Measurements from ENCODE around the gene TNS3.

TNS3 gene

DNA sequence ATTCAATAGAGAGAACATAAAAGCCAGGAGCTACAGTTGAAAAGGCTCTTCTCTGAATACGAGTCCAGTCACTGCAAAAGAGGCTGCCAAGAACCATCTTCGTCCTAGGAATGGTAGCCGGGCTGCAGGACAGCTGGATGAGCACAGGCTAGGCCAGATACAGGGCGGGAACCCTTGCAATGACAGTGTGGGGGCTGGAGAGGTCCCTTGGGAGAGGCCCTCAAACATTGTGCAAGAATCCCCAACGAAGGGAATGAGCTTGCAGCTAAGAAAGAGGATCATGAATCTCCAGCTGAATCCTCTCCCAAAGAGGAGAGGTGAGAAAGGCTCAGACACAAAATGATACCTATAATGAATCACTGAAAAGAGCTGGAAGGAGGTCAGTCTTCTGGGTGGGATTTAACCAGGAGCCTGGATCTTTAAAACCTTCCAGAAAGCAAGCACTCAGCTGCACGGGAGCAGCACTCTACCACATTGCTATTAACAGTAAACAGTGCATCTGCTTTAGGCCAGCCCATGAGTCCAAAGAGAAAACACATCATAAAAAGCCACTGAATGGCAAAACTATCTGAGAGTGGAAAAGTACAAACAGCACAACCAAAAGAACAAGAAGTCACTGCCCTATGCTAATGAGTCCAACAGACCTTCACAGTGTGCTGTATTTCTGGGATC, 287.9 kb downstream of the TNS3 start:
- H3K4me3 ChIP-seq, result peak overlapping the region in 2 of 10 experiments; percentile 1 to 28; a peak in 2 of 20 replicates

DNA sequence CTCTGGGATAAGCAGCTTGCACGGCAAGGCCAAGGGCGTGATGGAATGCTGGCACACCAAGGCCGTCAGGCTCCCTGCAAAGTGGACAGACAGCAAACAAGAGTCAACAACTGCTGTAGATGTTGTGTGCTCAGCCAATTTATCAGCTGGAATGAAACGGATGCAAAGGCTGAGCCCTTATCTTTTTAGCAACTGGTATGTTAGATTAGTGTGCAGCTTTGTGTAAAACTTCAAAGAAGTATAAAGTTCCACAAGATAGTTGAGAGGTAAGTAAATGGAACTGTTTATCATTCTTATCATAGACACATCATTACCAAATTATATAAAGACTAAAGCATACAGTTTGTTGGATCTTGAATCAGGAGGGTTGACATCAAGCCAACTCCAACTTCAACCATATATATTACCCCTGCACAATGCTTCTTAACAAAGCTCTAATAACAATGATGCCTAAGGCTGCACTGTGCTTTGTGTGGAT, 289.0 kb downstream of the TNS3 start:
- H3K9ac ChIP-seq, result peak overlapping the region; percentile 23 to 79 (median 72); a peak in 18 of 22 replicates
- peaks cover 0 to 100% (median 0%) of the 10 kb centered on the region in 11 experiments; a peak in 4 of 22 replicates for H4K20me1 ChIP-seq
- no peaks in the 10 kb centered on the region for H3K27me3 ChIP-seq
- H3K4me3 ChIP-seq, result peak overlapping the region in 2 of 10 experiments; percentile 14 to 19; a peak in 3 of 20 replicates
- H3K9me3 ChIP-seq (replicated peaks in 1 of 11), result peaks cover 0 to 8% (median 0%) of the 10 kb centered on the region in 11 experiments; a peak in 2 of 22 replicates
- peaks cover 29 to 100% (median 64%) of the 10 kb centered on the region in 11 experiments; a peak in 21 of 22 replicates for H3K36me3 ChIP-seq
- H3K4me2 ChIP-seq, result peak overlapping the region; percentile 59 to 90 (median 74)
- no peak for TF ChIP-seq Cebpa-rat (IDR thresholded peaks at IDR 0.05)
- peak overlapping the region in 10 of 11 experiments; percentile 63 to 94 (median 88); a peak in 20 of 22 replicates for H3K27ac ChIP-seq
- peaks cover 38 to 90% (median 68%) of the 10 kb centered on the region in 10 experiments for H3K4me1 ChIP-seq

More for the DNA sequence above, 287.9 kb downstream of the TNS3 start:
- Histone ChIP-seq H4K20me1 (peaks cover 0 to 100% (median 0%) of the 10 kb centered on the region in 11 experiments; a peak in 5 of 22 replicates), H3K4me2 (peak overlapping the region; percentile 43 to 90 (median 74)), H3K4me1 (peaks cover 47 to 84% (median 74%) of the 10 kb centered on the region in 10 experiments), H3K27me3 (no peaks in the 10 kb centered on the region), H3K36me3 (peaks cover 24 to 100% (median 66%) of the 10 kb centered on the region in 11 experiments; a peak in 21 of 22 replicates), H3K27ac (peak overlapping the region in 10 of 11 experiments; percentile 48 to 94 (median 88); a peak in 20 of 22 replicates), H3K9ac (peak overlapping the region in 9 of 11 experiments; percentile 2 to 61 (median 42); a peak in 11 of 22 replicates), H3K9me3 (replicated peaks in 1 of 11) (peaks cover 0 to 8% (median 0%) of the 10 kb centered on the region in 11 experiments; a peak in 2 of 22 replicates)
- peak in 8 of 11 experiments; percentile 10 to 56 (median 42); a peak in 5 of 22 replicates for TF ChIP-seq Cebpa-rat (IDR thresholded peaks at IDR 0.05)

DNA sequence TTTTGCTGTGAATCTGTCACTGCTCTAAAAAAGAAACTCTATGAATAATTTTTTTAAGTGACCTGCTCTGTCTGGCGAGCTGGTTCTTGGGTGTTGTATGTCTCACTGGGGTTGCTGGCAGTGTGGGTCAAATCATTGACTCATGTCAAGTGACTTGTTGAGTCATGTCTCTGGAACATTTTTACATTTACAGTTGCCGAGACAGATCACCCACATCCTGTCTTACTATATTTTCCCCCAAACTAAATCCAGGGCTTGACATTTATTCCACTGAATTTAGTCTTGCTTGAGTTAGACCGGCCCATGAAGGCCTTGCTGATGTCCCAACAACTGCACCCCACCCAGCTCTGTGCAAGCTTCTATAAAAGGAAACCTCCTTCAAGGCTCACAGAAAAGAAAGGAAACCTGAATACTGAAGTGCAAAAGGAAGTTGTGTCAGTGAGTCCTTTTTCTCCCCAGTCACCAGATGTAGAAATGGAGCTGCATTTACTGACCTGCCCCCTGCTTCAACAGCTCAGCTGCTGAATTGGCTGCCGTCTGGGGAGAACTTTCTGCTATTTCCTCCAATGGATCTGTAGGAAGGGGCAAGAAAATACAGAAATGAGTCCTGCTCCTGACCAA, 290.3 kb downstream of the TNS3 start:
- H3K4me3 ChIP-seq, result peak overlapping the region in 2 of 10 experiments; percentile 5 to 6; a peak in 2 of 20 replicates
- peaks cover 0 to 100% (median 0%) of the 10 kb centered on the region in 11 experiments; a peak in 4 of 22 replicates for H4K20me1 ChIP-seq
- peaks cover 38 to 83% (median 64%) of the 10 kb centered on the region in 10 experiments for H3K4me1 ChIP-seq
- H3K9ac ChIP-seq, result peak overlapping the region in 10 of 11 experiments; percentile 45 to 79 (median 73); a peak in 20 of 22 replicates
- H3K27me3 ChIP-seq, result no peaks in the 10 kb centered on the region
- TF ChIP-seq Cebpa-rat (IDR thresholded peaks at IDR 0.05), result peak in 9 of 11 experiments; percentile 83 to 95 (median 92); a peak in 17 of 22 replicates
- peaks cover 26 to 100% (median 65%) of the 10 kb centered on the region in 11 experiments; a peak in 21 of 22 replicates for H3K36me3 ChIP-seq
- H3K9me3 ChIP-seq (replicated peaks in 1 of 11), result peaks cover 0 to 8% (median 0%) of the 10 kb centered on the region in 11 experiments; a peak in 5 of 22 replicates
- peak overlapping the region; percentile 59 to 90 (median 74) for H3K4me2 ChIP-seq
- H3K27ac ChIP-seq, result peak overlapping the region; percentile 33 to 94 (median 88); a peak in 21 of 22 replicates

DNA sequence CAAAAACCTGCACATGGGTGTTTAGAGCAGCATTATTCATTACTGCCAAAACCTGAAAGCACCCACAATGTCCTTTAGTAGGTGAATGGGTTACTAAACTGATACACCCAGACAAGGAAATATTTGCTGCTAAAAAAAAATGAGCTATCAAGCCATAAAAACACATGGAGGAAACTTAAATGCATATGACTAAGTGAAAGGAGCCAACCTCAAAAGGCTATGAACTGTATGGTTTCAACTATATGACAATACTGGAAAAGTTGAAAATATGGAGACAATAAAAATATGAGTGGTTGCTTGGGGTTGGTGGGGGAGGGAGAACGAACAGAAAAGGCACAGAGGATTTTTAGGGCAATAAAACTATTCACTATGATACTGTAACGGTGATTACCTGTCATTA, 291.0 kb downstream of the TNS3 start:
- no peak for TF ChIP-seq Cebpa-rat (IDR thresholded peaks at IDR 0.05)
- Histone ChIP-seq H3K27ac (peak overlapping the region in 10 of 11 experiments; percentile 63 to 94 (median 88); a peak in 20 of 22 replicates), H4K20me1 (peaks cover 0 to 100% (median 0%) of the 10 kb centered on the region in 11 experiments; a peak in 4 of 22 replicates), H3K9ac (peak overlapping the region in 10 of 11 experiments; percentile 45 to 79 (median 73); a peak in 18 of 22 replicates), H3K9me3 (replicated peaks in 1 of 11) (peaks cover 0 to 15% (median 7%) of the 10 kb centered on the region in 11 experiments; a peak in 16 of 22 replicates), H3K4me3 (peak overlapping the region in 2 of 10 experiments; percentile 6 to 12; a peak in 1 of 20 replicates), H3K4me2 (peak overlapping the region; percentile 59 to 90 (median 74)), H3K4me1 (peaks cover 38 to 79% (median 61%) of the 10 kb centered on the region in 10 experiments), H3K27me3 (no peaks in the 10 kb centered on the region), H3K36me3 (peaks cover 31 to 100% (median 65%) of the 10 kb centered on the region in 11 experiments; a peak in 21 of 22 replicates)

DNA sequence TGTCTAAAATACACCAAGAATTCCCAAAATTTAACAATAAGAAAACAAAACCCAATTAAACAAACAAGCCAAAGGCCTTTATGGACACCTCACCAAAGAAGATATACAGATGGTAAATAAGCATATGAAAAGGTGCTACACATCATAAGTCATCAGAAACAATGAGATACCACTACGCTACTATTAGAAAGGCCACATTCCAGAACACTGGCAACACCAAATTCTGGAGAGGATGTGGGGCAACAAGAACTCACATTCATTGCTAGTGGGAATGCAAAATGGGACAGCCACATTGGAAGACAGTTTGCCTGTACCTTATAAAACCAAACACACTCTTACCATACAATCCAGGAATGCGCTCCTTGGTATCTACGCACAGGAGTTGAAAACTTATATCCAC, 291.4 kb downstream of the TNS3 start:
- Histone ChIP-seq H3K9ac (peak overlapping the region in 9 of 11 experiments; percentile 65 to 79 (median 74); a peak in 14 of 22 replicates), H3K27ac (peak overlapping the region in 10 of 11 experiments; percentile 63 to 94 (median 88); a peak in 20 of 22 replicates), H3K36me3 (peaks cover 35 to 100% (median 65%) of the 10 kb centered on the region in 11 experiments), H3K27me3 (no peaks in the 10 kb centered on the region), H3K4me1 (peaks cover 38 to 75% (median 59%) of the 10 kb centered on the region in 10 experiments), H3K4me3 (0 out of 20 replicates have a peak overlapping the region, but pooled peaks of 1 of the 10 experiments have one; percentile 12), H3K9me3 (replicated peaks in 1 of 11) (peaks cover 4 to 17% (median 10%) of the 10 kb centered on the region in 11 experiments; a peak in 18 of 22 replicates), H4K20me1 (peaks cover 0 to 100% (median 0%) of the 10 kb centered on the region in 11 experiments; a peak in 4 of 22 replicates), H3K4me2 (peak overlapping the region; percentile 59 to 90 (median 74); a peak in 21 of 22 replicates)
- TF ChIP-seq Cebpa-rat (IDR thresholded peaks at IDR 0.05), result no peak

DNA sequence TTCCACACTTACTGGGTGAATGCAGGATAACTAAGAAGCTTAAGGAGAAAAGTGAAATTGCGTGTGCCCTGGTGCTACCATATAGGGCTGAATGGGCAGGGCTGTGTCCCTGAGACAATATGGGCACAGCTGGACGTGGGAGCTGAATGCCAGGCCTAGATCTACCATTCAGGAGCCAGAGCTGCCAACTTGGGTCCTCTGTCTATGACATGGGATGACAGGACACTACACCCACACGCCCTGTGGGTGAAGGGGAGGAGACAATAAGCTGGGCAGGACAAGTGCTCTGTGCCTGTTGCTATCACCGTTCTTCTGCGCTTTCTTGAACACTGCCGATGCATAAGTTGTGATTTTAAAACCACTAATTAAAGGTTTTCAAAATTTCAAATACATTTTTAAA, 293.9 kb downstream of the TNS3 start:
- no peak for TF ChIP-seq Cebpa-rat (IDR thresholded peaks at IDR 0.05)
- no peaks in the 10 kb centered on the region for H3K27me3 ChIP-seq
- peaks cover 8 to 31% (median 18%) of the 10 kb centered on the region in 11 experiments; a peak in 18 of 22 replicates for H3K9me3 ChIP-seq (replicated peaks in 1 of 11)
- H3K36me3 ChIP-seq, result peaks cover 51 to 100% (median 71%) of the 10 kb centered on the region in 11 experiments
- H3K4me2 ChIP-seq, result peak overlapping the region in 2 of 11 experiments; percentile 2 to 90; a peak in 2 of 22 replicates
- no peak overlapping the region for H3K9ac ChIP-seq
- H4K20me1 ChIP-seq, result peaks cover 0 to 100% (median 0%) of the 10 kb centered on the region in 11 experiments; a peak in 3 of 22 replicates
- peak overlapping the region in 6 of 11 experiments; percentile 15 to 45 (median 32); a peak in 8 of 22 replicates for H3K27ac ChIP-seq
- H3K4me3 ChIP-seq, result no peak overlapping the region
- H3K4me1 ChIP-seq, result peaks cover 25 to 51% (median 35%) of the 10 kb centered on the region in 10 experiments

DNA sequence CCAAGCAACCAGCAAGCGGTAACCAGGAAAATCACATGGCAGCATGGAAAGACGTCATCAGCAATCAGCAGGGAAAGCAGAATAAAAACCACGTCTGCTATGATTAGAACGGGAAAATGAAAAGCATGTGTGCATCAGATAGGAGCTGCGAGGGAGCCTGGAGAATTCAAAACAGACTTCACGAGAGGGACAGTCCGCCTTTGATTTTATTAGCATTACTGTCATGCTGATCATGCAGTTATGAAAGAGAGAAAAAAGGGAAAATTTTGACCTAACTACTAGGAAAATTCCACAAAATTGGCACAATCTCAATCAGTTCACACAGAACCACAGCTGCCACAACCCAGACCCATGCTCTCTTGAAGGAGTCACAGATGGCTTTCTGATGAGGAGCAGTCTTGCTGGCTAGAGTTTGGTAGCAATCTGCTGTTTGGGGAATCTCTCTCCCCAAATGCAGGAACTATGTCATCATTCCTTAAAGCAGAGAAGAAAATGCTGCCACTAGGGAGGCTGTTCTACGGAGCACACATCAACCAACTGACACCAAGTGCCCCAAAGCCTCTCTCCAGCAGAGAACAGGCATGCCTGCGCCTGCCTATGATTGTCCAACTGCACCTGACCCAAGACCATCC, 295.9 kb downstream of the TNS3 start:
- no peak for TF ChIP-seq Cebpa-rat (IDR thresholded peaks at IDR 0.05)
- H3K4me2 ChIP-seq, result no peak overlapping the region
- peaks cover 6 to 34% (median 17%) of the 10 kb centered on the region in 10 experiments for H3K4me1 ChIP-seq
- peaks cover 58 to 100% (median 85%) of the 10 kb centered on the region in 11 experiments for H3K36me3 ChIP-seq
- H3K9ac ChIP-seq, result no peak overlapping the region
- H3K27ac ChIP-seq, result no peak overlapping the region
- H3K9me3 ChIP-seq (replicated peaks in 1 of 11), result peaks cover 8 to 31% (median 18%) of the 10 kb centered on the region in 11 experiments; a peak in 18 of 22 replicates
- no peaks in the 10 kb centered on the region for H3K27me3 ChIP-seq
- peaks cover 0 to 100% (median 0%) of the 10 kb centered on the region in 11 experiments; a peak in 6 of 22 replicates for H4K20me1 ChIP-seq
- H3K4me3 ChIP-seq, result no peak overlapping the region
